Right kidney (tissue), 1 donor: Measurements from ENCODE around the gene ARPC4.

Source experiments
- DNase-seq: peaks from one replicate; pipeline ENCODE4 v3.0.0-alpha.2; 2016

ARPC4 gene

DNA sequence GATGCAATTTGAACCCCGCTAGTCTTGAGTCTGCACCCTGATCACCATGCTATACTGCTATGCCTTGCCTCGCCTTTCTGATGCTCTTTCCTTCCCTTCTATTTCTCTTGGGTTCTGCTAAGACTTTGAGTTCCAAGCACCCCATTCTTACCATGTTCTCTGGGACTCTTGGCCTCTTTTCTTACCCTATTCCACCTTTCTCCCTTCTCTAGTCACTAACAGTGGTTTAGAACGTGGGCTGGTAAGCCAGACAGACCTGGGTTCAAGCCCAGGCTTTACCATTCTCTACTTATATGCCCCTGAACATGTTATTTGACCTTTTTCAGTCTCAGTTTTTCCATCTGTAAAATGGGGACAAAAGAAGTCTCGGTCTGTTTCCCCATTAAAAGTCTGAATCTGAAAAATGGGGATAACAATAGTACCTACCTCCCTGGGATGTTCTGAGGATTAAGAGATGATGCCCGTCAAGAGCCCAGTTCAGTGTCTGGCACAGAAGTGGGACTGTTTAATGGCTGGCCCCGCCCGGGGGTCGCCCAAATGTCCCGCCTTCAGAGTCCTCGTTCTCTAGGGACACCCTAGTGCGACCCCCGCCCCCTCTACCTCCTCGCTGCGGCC lies 985 bp upstream of the ARPC4 start:
- DNase-seq: no peak

DNA sequence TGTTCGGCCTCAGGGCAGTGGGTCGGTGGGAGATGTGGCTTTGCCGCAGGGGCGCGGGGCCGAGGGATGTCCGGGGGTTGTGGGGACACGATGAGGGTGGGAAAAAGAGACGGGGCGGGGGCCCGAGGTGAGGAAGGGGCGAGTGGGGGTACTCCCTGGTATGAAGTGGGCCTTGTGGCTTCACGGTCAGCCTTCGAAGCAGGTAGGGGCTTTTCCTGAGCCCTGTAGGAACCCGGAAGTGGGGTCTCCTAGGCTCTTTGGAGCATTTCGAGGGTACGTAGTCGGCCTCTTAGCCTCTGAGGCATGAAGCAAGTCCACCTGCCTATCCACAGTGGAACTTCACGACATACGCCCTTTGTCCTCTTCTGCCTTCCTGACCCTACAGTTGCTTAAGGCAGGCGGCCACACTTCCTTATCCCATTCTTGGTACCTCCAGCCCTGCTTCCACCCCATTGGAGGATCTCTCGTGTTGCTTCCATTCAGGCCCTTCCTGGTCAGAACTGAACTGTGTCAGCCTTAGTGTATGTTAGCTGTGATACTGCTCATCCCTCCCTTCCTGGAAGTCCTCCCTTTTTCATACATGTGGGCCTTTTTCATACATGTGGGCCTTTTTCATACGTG lies 389 bp downstream of the ARPC4 start:
- DNase-seq: no peak

DNA sequence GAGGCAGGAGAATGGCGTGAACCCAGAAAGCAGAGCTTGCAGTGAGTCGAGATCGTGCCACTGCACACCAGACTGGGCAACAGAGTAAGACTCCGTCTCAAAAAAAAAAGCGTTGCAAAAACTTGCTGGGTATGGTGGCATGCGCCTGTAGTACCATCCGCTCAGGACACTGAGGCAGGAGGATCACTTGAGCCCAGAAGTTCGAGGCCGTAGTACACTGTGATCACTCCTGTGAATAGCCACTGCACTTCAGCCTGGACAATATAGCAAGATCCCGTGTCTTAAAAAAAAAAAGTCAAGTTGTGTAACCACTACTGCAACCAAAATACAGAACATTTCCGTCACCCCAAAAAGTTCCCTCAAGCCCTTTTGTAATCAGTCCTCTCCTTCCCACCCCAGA lies 1.5 kb downstream of the ARPC4 start:
- DNase-seq: no peak

DNA sequence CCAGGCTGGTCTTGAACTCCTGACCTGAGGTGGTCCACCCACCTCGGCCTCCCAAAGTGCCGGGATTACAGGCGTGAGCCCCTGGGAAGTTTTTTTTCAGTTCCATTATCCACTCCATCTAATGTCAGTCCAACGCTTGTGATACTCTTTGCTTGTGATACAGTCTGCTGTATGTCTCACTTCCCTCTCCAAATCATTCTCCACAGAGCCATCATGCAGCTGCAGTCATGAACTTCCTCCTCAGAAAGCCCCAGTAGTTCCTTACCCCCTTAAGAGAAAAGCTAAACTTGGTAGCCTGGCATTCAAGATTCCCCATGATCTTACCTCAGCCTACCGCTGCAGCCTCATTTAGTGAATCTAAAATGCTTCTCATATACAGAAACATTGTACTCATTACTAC lies 2.3 kb downstream of the ARPC4 start:
- no peak for DNase-seq

DNA sequence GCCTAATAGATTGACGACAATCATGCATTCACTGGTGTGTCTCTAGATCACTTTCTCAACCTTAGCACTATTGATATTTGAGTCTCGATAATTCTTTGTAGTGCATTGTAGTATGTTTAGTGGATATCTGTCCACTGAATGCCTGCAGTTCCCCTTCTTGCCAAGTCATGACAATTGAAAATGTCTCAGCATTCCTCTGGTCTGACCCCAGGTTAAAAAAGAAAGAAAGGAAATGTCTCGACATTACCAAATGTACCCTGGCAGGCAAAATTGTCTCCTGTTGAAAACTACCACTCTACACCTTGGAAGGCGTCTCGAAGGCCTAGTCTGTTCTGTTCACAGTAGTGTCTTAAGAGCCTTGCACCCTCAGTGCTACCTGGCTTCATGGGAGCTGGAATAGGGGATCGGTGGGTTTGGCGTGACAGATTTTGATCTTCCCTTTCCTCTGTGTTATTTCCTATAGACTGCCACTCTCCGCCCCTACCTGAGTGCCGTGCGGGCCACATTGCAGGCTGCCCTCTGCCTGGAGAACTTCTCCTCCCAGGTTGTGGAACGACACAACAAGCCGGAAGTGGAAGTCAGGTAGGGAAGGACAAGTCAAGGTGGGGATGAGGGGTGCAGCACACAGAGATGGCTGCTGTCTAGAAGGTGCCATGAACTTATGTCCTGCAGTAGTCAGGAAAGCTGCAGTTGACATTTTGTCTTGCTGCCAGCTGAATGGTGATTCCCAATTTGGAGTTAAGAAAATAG lies 4.5 kb downstream of the ARPC4 start:
- DNase-seq: no peak

DNA sequence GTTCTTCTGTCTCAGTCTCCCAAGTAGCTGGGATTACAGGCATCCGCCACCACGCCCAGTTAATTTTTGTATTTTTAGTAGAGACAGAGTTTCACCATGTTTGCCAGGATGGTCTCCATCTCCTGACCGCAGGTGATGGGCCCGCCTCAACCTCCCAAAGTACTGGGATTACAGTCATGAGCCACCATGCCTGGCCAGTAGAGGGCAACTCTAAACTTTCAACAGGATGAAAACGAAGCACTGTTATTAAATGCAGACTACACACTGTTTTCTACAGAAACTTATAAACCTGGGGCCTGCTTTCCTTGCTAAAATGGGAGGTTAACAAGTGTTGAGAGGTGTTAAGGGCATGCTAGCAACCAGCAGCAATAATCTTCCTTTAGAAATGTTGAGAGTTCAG lies 7.6 kb downstream of the ARPC4 start:
- DNase-seq: no peak

DNA sequence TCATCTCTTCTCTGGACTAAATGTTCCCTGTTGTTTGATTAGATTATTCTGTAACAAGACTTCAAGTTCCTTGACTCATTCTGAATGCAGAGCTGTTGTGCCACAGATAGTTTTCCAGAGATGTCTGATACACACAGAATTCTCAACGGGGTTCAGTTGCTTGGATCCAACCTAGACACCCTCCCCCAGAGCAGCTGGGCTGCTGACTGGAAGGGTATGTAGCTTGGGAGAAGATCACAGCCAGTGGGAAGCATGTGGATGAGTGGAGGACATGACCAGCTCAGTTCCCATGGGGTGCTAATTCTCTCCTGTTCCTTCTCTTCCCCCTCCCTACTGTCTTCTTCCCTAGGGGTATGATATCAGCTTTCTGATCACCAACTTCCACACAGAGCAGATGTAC lies 10.6 kb downstream of the ARPC4 start:
- no peak for DNase-seq

DNA sequence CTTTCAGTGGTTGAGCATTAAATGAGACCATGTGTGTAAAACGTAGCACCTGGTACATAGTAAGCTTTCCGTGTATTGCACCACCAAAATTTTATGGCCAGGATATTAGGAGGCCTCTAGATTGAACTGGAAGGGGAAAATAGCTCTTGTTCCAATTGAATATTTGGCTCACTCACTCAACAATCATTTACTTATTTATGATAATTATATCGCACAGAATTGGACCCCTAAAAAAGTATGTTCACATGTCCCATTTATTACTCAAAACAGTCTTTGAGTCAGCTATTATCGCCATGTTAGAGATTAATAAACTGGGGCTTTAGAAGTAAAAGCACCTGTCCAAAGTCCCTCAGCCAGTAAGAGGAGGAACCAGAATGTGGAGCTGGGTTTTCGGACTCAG lies 12.1 kb downstream of the ARPC4 start:
- no peak for DNase-seq

DNA sequence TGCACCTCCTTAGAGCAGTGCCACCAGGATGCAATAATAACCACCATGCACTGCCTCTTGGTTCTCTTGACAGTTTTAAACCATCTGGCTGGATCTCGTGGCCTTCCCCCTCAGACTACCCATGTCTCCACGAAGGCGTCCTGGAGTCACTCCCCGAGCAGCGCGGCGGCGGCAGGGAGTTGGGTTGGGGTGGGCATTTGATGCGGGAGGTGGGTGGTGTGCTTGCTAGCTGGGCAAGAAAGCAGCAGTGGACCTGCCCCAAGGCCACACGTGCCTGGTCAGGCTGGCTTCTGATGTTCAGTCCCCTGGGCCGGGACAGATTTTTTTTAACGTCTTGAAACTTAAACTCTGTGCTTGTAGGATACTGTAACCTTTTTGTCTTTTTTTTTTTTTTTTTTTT lies 13.3 kb downstream of the ARPC4 start:
- no peak for DNase-seq

DNA sequence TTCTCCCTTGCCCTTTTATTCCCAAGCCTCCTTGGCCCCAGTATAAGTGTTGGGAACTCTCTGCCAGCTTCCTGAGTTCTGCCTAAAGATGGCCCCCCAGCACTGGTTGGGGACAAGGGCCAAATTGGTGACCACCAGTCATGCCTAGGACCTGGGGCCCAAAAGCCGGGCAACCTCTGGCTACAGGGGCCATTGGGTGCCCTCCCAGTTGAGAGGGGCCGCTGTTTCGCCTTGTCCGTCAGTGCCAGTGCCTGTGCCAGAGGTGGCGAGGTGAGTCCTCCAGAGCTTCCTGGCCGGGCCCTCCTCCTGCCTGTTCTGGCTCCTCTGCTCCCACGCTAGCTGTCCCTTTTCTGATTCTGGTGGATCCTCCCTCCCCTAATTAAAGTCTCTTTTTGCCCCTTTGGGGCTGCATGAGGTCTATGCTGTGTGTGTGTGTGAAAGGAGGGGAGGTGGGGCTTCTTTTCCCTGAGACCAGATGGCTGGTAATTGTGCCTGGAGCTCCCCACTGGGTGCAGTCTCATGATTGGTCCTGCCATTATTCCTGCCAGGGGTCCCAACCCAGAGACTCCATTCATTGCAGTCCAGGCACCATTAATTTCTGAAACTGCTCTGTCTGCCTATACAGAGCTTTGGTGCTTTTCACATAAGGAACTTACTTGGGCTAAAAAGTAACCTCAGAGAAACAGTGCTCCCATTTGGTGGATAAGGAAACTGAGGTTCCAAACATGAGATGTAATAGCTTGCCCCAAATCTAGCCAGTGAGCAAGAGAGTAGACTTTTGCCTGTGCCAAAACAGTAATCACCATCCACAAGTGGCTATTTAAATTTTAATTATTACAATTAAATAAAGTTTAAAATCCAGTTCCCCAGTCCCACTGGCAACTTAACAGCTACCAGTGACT lies 14.1 kb downstream of the ARPC4 start:
- no peak for DNase-seq

DNA sequence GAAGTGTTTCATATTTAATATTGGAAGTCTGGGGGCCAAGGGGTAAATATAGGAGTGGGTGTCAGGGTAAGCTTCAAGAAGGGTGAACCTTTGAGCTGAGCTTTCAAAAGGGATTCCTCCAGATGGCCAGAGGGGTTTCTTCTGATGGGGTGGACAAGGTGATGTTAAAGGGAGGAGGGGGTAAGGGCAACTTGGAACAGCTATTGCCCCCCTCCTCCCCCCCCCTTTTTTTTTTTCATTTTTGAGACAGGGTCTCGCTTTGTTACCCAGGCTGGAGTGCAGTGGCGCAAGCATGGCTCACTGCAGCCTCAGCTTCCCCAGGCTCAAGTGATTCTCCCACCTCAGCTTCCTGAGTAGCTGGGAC lies 15.1 kb downstream of the ARPC4 start:
- no peak for DNase-seq

DNA sequence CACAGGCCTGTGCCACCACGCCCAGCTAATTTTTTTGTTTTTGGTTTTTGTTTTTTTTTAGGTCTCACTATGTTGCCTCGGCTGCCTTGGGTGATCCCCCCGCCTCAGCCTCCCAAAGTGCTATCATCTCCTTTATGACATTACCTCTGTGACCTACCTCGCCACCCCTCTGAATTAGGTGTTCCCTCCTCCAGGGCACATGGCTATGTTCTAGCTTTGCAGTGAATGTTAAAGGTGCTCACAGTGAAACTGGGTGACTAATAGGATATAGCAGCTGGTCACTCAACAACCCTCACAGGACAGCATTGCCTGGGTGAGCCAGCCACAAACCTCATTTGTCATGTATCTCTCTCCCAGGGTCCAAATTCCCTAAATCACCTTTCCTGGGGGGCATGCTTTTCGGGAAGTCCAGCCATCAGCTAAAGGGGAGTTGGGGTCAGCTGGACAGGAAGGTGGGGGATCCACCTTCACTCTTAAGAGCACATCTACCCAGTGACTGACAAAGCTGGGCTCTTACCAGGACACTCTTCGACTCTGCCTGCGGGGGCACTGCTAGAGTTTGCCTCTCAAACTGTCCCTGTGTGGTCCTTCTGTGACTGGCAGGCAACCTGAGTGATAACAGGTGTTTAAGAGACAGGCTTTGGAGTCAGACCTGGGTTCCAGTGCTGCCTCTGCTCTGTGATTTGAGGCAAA lies 15.6 kb downstream of the ARPC4 start:
- DNase-seq: no peak

DNA sequence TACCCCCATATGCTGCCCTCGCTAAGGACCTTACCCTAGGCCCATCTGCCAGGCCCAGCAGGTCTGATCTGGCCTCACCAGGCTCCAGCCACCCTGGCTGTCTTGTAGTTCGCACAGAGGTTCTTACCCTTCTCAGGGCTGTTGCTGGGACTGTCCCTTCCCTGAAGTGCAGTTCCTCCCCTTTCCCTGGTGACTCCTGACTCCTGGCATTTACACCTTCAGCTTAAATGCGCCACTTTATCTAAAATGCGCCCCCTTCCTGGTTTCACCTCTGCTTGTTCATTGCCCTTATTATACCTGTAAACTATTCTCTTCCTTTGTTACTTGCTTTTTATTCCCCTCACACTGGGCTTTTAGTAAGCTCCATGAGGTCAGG lies 16.3 kb downstream of the ARPC4 start:
- no peak for DNase-seq

DNA sequence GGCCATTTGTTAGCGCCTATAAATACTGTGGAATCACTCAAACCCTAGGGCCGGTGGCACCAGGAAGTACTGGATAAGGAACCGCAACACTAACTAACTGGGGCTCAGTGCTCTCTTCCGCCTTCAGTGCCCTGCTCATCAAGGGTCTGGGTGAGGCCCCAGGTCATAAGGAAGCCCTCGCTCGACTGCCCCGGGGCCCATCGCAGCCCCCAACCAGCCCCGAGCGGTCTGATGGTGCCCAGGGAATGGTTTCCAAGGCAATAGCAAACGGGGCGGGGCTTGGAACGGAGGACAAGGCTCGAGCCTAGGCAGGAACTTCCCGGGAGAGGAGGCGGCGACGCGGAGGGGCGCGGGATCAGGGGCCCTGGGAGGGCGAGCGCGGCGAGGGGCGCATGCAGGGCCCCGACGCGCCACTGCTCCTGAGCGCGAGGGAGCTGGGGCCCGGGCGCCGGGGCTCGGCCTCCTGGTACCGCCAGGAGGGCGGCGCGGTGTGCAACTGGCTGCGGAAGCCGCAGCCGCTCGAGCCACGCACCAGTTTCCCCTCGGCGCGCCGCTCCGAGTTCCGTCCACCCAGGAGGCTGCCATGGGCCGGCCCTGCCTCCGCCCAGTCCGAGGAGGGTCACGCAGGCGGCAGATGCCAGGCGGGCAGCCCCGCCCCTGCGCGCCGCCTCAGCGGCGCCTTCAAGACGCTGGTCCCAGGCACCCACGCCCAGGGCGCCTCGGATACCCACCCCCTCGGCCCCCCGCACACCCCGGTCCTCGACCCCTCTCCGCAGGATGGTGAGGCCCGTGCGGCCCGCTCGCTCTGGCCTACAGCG lies 16.9 kb downstream of the ARPC4 start, which contains the start of gene TTLL3:
Gene TTLL3, plus strand, starts transcription at position 648 of the 818 bp plus-strand sequence. CDS start 400 bp downstream, outside the sequence.
- peak; percentile 80 for DNase-seq

DNA sequence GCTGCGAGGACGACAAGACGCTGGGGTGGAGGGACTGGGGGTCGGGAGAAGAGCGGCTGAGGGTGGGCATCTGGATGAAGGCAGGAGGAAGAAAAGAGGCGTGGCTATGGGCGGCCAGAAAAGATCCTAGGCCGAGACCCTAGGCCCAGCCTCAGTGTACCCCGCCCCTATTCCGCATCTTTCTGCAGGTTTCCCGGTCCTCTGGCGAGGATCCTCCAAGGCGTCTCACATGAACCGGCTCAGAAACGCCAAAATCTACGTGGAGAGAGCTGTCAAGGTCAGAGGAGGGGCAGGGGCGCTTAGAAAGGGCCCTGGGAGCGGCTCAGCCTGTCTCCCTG lies 17.5 kb downstream of the ARPC4 start:
- DNase-seq: peak; percentile 50

DNA sequence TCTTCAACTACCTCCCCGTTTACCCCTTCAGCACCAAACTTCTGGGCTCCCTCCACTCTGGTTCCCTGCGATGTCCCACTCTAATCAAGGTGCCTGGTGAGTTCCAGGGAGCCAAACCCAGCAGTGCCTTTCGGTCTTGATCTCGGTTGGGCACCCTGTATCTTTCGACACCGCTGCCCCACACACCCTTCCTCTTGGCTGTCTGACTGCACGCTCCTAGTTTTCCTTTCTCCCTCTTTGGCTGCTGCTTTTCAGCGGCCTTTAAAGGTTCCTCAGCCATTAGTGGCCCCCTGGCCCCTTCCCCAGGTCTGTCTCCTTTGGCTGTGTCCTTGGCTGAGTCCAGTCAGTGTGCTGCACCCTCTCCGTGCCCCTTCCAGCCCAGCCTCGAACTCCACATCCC lies 18.0 kb downstream of the ARPC4 start:
- DNase-seq: no peak

DNA sequence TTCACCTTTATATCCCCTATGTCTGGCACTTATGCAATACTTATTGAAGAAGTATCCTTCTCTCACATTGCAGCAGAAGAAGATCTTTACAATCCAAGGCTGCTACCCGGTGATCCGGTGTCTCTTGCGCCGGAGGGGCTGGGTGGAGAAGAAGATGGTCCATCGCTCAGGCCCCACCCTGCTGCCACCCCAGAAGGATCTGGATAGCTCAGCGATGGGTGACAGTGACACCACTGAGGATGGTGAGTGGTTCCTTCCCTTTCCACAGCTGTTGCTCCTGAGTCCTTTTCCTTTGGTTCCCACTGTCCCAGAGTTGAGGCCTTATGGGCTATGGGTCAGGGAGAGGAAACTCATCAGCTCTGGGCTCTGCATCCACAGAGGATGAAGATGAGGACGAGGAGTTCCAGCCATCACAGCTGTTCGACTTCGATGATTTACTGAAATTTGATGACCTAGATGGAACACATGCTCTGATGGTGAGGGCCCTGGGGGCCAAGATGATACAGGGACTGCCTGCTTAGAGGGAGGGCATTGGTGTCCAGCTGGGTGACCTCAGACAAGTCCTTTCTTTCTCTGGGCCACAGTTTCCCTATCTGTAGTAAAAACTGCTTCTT lies 20.1 kb downstream of the ARPC4 start:
- no peak for DNase-seq

DNA sequence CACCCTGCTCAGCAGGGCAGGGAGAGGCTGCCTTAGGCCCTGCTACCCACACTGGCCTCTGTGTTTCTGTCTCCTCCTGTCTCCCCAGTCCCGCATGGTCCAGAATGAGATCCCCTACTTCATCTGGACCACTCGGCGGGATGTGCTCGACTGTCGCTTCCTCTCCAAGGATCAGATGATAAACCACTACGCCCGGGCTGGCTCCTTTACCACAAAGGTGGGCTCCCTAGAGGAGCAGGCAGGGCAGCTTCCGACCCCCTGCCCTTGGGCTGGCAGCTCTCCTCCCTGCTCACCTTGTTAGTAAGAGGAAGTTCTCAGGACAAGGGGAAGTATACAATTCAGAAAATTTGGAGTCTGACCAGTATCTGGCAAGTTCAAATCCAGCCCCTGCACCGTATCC lies 23.1 kb downstream of the ARPC4 start:
- DNase-seq: no peak

DNA sequence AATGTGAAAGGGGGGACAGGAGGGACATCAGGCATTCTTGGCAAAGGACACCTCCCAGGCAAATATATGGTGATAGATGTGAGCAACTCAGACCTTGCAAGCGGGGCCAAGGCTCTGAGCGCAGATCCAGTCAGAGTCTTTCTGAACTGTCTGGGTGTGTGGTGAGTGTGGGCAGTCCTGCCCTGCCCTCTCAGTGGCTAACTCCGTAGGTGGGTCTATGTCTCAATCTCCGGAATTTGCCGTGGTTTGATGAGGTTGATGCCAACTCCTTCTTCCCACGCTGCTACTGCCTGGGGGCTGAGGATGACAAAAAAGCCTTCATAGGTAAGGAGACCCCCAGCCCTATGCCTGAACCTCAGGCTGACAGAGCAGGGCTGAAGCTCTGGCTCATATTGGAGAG lies 24.6 kb downstream of the ARPC4 start:
- no peak for DNase-seq

DNA sequence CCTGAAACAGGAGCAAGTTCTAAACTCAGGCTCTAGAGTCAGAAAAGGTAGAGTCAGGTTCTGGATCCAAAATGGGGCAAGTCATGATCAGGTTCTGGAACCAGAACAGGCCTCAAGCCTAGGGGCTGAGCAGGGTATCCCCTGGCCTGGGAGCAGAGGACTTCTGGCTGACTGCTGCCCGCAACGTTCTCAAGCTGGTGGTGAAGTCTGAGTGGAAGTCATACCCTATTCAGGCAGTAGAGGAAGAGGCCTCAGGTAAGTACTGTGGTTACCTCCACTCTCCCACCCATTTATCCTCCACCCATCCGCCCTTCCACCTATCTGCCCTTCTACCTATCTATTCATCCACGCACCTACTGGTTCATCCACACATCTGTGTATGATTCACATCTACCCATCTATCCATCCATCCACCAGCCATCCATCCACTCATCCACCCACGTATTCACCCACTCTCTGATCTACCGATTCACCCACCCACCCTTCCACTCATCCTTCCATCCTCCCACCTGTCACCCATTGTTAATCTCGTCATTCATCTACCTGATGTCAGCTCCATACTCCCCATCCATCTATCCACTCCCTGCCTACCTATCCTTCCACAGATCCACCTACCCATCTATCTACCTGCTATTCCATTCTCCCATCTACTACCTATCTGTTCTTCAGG lies 25.9 kb downstream of the ARPC4 start:
- DNase-seq: no peak
